ENCODE measurements around the gene FA2H.
A peak's percentile ranks its signal among the peaks of the same experiment; 100 is the strongest.
"Not testable (repeated sequence)": the region's sequence is repeated elsewhere in the genome, so short reads cannot be mapped to it uniquely, and the experiment has no call there.

Gene FA2H

GRCh38 chr16:74792225-74792624, 17.6 kb upstream of the FA2H start:
- Histone ChIP-seq H3K27me3 (ENCODE audit: insufficient read depth, low read length, poor library complexity) (no peaks in the 10 kb centered on the region), H3K4me3 (ENCODE audit: low read depth in 1 of 2, low read length in 2 of 2) (no peak overlapping the region), H3K27ac (ENCODE audit: low read length) (no peak overlapping the region), H2AFZ (ENCODE audit: low read depth, low read length) (no peak overlapping the region), H3K9me3 (ENCODE audit: insufficient read depth, low read length, severe bottlenecking) (no peaks in the 10 kb centered on the region), H3K4me1 (ENCODE audit: insufficient read depth, low read length) (no peaks in the 10 kb centered on the region), H4K20me1 (ENCODE audit: insufficient read depth, low read length) (no peaks in the 10 kb centered on the region), H3K36me3 (ENCODE audit: insufficient read depth, low read length) (no peaks in the 10 kb centered on the region), H3K4me2 (ENCODE audit: insufficient read depth, low read length) (no peak overlapping the region), H3K79me2 (ENCODE audit: insufficient read depth, low read length) (no peaks in the 10 kb centered on the region), H3K9ac (ENCODE audit: low read depth, low read length) (no peak overlapping the region)
- ATAC-seq (ENCODE audit: insufficient read depth, low read depth) (no peak), DNase-seq (no peak)
- TF ChIP-seq CTCF (IDR thresholded peaks at IDR 0.05; ENCODE audit: borderline replicate concordance, extremely low read depth, low read length, poor library complexity, severe bottlenecking) (no peak), EZH2 (IDR thresholded peaks at IDR 0.05; ENCODE audit: borderline replicate concordance, low read depth, low read length, severe bottlenecking) (no peak)

GRCh38 chr16:74791749-74792148, 17.1 kb upstream of the FA2H start:
- H3K9me3 ChIP-seq (ENCODE audit: insufficient read depth, low read length, severe bottlenecking); H3K4me3 ChIP-seq (ENCODE audit: low read depth in 1 of 2, low read length in 2 of 2); H3K27ac ChIP-seq (ENCODE audit: low read length); H3K36me3 ChIP-seq (ENCODE audit: insufficient read depth, low read length); H3K4me1 ChIP-seq (ENCODE audit: insufficient read depth, low read length); H3K9ac ChIP-seq (ENCODE audit: low read depth, low read length); H4K20me1 ChIP-seq (ENCODE audit: insufficient read depth, low read length); H3K4me2 ChIP-seq (ENCODE audit: insufficient read depth, low read length); H3K79me2 ChIP-seq (ENCODE audit: insufficient read depth, low read length); H3K27me3 ChIP-seq (ENCODE audit: insufficient read depth, low read length, poor library complexity); ATAC-seq (ENCODE audit: insufficient read depth, low read depth); DNase-seq; H2AFZ ChIP-seq (ENCODE audit: low read depth, low read length): not testable (repeated sequence)

- Histone ChIP-seq H3K9me3 (ENCODE audit: insufficient read depth, low read length, severe bottlenecking) (no peaks in the 10 kb centered on the region), H3K79me2 (ENCODE audit: insufficient read depth, low read length) (no peaks in the 10 kb centered on the region), H3K9ac (ENCODE audit: low read depth, low read length) (no peak overlapping the region), H2AFZ (ENCODE audit: low read depth, low read length) (no peak overlapping the region), H3K4me3 (ENCODE audit: low read depth in 1 of 2, low read length in 2 of 2) (no peak overlapping the region), H3K4me1 (ENCODE audit: insufficient read depth, low read length) (no peaks in the 10 kb centered on the region), H4K20me1 (ENCODE audit: insufficient read depth, low read length) (no peaks in the 10 kb centered on the region), H3K27me3 (ENCODE audit: insufficient read depth, low read length, poor library complexity) (no peaks in the 10 kb centered on the region), H3K4me2 (ENCODE audit: insufficient read depth, low read length) (no peak overlapping the region), H3K27ac (ENCODE audit: low read length) (no peak overlapping the region), H3K36me3 (ENCODE audit: insufficient read depth, low read length) (no peaks in the 10 kb centered on the region)
- ATAC-seq (ENCODE audit: insufficient read depth, low read depth) (no peak), DNase-seq (no peak)
- TF ChIP-seq CTCF (IDR thresholded peaks at IDR 0.05; ENCODE audit: borderline replicate concordance, extremely low read depth, low read length, poor library complexity, severe bottlenecking) (no peak), EZH2 (IDR thresholded peaks at IDR 0.05; ENCODE audit: borderline replicate concordance, low read depth, low read length, severe bottlenecking) (no peak)
These were observed 13.5 kb upstream of the FA2H start for GRCh38 chr16:74788108-74788507.

- Histone ChIP-seq H3K9me3 (ENCODE audit: insufficient read depth, low read length, severe bottlenecking) (no peaks in the 10 kb centered on the region), H3K27me3 (ENCODE audit: insufficient read depth, low read length, poor library complexity) (no peaks in the 10 kb centered on the region), H2AFZ (ENCODE audit: low read depth, low read length) (no peak overlapping the region), H3K4me2 (ENCODE audit: insufficient read depth, low read length) (no peak overlapping the region), H3K9ac (ENCODE audit: low read depth, low read length) (no peak overlapping the region), H3K79me2 (ENCODE audit: insufficient read depth, low read length) (no peaks in the 10 kb centered on the region), H3K27ac (ENCODE audit: low read length) (no peak overlapping the region), H3K4me1 (ENCODE audit: insufficient read depth, low read length) (no peaks in the 10 kb centered on the region), H3K4me3 (ENCODE audit: low read depth in 1 of 2, low read length in 2 of 2) (no peak overlapping the region), H3K36me3 (ENCODE audit: insufficient read depth, low read length) (no peaks in the 10 kb centered on the region), H4K20me1 (ENCODE audit: insufficient read depth, low read length) (no peaks in the 10 kb centered on the region)
- no peak for DNase-seq
- no peak for ATAC-seq (ENCODE audit: insufficient read depth, low read depth)
- TF ChIP-seq EZH2 (IDR thresholded peaks at IDR 0.05; ENCODE audit: borderline replicate concordance, low read depth, low read length, severe bottlenecking): no peak
- TF ChIP-seq CTCF (IDR thresholded peaks at IDR 0.05; ENCODE audit: borderline replicate concordance, extremely low read depth, low read length, poor library complexity, severe bottlenecking): peak; percentile 35
These were observed 10.4 kb upstream of the FA2H start for GRCh38 chr16:74785031-74785430.
